Prostate gland (tissue), 2 donors: ENCODE data around the gene RRP1.

Source experiments
- CTCF ChIP-seq, 4 experiments: fragments of 200-600 bp in 2 of 4; fragments of 450-650 bp in 2 of 4; sonication (generic) in 2 of 4; IDR thresholded peaks; 1 replicate in 3 of 4; 2 replicates in 1 of 4; pipeline ENCODE4 v1.5.1; 2016 to 2019; ENCODE audit warnings: antibody characterized with exemption in 4 of 4, mild to moderate bottlenecking in 2 of 4, moderate library complexity in 2 of 4
- POLR2A ChIP-seq: fragments of 450-650 bp; IDR thresholded peaks from one replicate; pipeline ENCODE4 v1.6.1; 2016; ENCODE audit warnings: antibody characterized with exemption, mild to moderate bottlenecking
- POLR2AphosphoS5 ChIP-seq: sonication (generic); formaldehyde crosslinking; IDR thresholded peaks from one replicate; pipeline ENCODE4 v1.6.1; 2017; ENCODE audit warnings: antibody characterized with exemption

DNA sequence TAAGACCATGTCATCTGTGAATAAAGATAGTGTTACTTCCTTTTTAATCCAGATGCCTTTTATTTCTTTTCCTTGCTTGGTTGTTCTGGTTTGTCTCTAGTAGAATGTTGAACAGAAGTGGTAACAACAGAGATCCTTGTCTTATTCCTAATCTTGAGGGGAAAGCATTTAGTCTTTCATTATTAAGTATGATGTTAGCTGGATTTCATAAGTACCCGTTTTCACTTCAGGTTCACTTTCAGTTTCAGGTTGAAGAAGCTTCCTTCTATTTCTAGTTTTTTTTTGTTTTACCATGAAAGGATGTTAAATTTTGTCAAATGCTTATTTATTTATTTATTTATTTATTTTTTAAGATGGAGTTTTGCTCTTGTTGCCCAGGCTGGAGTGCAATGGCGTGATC lies 53.4 kb downstream of the RRP1 start:
- TF ChIP-seq CTCF (IDR thresholded peaks at IDR 0.05): no peak
- TF ChIP-seq POLR2A: no peak
- no peak for TF ChIP-seq POLR2AphosphoS5
